HL-60 (cell line): ENCODE results near the gene GAREM1.

Source experiments
- DNase-seq, 2 experiments: peaks; one replicate each; pipeline ENCODE4 v3.0.0-alpha.2; 2010 to 2020; ENCODE audit warnings: low read depth in 1 of 2, low spot score in 1 of 2
- H3K27ac ChIP-seq: fragments of 250-450 bp; sonication (Bioruptor Pico); replicated peaks from 2 replicates; pipeline ENCODE4 v1.5.1; 2020; ENCODE audit warnings: mild to moderate bottlenecking, moderate library complexity
- H3K27me3 ChIP-seq: fragments of 250-450 bp; sonication (Bioruptor Pico); 2 replicates; pipeline ENCODE4 v1.5.1; 2021; ENCODE audit warnings: mild to moderate bottlenecking, moderate library complexity; ENCODE audit not compliant: insufficient read depth, poor library complexity, severe bottlenecking
- H3K4me3 ChIP-seq: replicated peaks from 2 replicates; pipeline ENCODE4 v1.5.1; 2011; ENCODE audit warnings: mild to moderate bottlenecking, control low read depth, low read length; ENCODE audit not compliant: insufficient read depth
- CTCF ChIP-seq: IDR thresholded peaks from one replicate; pipeline ENCODE4 v1.5.1; 2011; ENCODE audit warnings: low read length, control low read depth, inconsistent platforms; ENCODE audit not compliant: insufficient read depth
- GABPA ChIP-seq: IDR thresholded peaks from 2 replicates; pipeline ENCODE4 v1.6.1; 2012; ENCODE audit warnings: low read depth
- POLR2AphosphoS5 ChIP-seq: IDR thresholded peaks from 2 replicates; pipeline ENCODE4 v1.6.1; 2012; ENCODE audit warnings: low read depth
- REST ChIP-seq: IDR thresholded peaks from 2 replicates; pipeline ENCODE4 v1.6.1; 2012; ENCODE audit warnings: low read depth; ENCODE audit not compliant: insufficient replicate concordance
- SPI1 ChIP-seq: IDR thresholded peaks from 2 replicates; pipeline ENCODE4 v1.6.1; 2012; ENCODE audit warnings: low read depth, mild to moderate bottlenecking, borderline replicate concordance

GAREM1 gene

GRCh38 chr18:32258148-32258547, 212.5 kb downstream of the GAREM1 start:
- H3K4me3 ChIP-seq, result no peak overlapping the region
- TF ChIP-seq REST (no peak), SPI1 (no peak), CTCF (no peak), POLR2AphosphoS5 (no peak), GABPA (no peak)
- H3K27me3 ChIP-seq, result peaks cover 6% of the 10 kb centered on the region
- DNase-seq, result no peak
- no peak overlapping the region for H3K27ac ChIP-seq

- Histone ChIP-seq H3K4me3 (no peak overlapping the region), H3K27me3 (peaks cover 3% of the 10 kb centered on the region), H3K27ac (no peak overlapping the region)
- no peak for TF ChIP-seq GABPA
- no peak for TF ChIP-seq CTCF
- no peak for TF ChIP-seq POLR2AphosphoS5
- TF ChIP-seq SPI1, result no peak
- no peak for TF ChIP-seq REST
- DNase-seq, result no peak
Measured at GRCh38 chr18:32257084-32257785, 213.4 kb downstream of the GAREM1 start.

- TF ChIP-seq POLR2AphosphoS5, result no peak
- no peak for TF ChIP-seq SPI1
- no peak for TF ChIP-seq GABPA
- Histone ChIP-seq H3K27me3 (no peaks in the 10 kb centered on the region), H3K27ac (no peak overlapping the region), H3K4me3 (no peak overlapping the region)
- no peak for DNase-seq
Measured at GRCh38 chr18:32255570-32255969, 215.1 kb downstream of the GAREM1 start.

- DNase-seq, result no peak
- H3K27me3 ChIP-seq, result peaks cover 2% of the 10 kb centered on the region
- H3K4me3 ChIP-seq, result no peak overlapping the region
- no peak overlapping the region for H3K27ac ChIP-seq
- TF ChIP-seq SPI1 (no peak), CTCF (no peak), GABPA (no peak), POLR2AphosphoS5 (no peak), REST (no peak)
Measured at GRCh38 chr18:32252141-32252860, 218.4 kb downstream of the GAREM1 start.
